ENCODE data around the gene POFUT1.
"Not testable (repeated sequence)": the region's sequence is repeated elsewhere in the genome, so short reads cannot be mapped to it uniquely, and the experiment has no call there.

POFUT1 gene

DNA sequence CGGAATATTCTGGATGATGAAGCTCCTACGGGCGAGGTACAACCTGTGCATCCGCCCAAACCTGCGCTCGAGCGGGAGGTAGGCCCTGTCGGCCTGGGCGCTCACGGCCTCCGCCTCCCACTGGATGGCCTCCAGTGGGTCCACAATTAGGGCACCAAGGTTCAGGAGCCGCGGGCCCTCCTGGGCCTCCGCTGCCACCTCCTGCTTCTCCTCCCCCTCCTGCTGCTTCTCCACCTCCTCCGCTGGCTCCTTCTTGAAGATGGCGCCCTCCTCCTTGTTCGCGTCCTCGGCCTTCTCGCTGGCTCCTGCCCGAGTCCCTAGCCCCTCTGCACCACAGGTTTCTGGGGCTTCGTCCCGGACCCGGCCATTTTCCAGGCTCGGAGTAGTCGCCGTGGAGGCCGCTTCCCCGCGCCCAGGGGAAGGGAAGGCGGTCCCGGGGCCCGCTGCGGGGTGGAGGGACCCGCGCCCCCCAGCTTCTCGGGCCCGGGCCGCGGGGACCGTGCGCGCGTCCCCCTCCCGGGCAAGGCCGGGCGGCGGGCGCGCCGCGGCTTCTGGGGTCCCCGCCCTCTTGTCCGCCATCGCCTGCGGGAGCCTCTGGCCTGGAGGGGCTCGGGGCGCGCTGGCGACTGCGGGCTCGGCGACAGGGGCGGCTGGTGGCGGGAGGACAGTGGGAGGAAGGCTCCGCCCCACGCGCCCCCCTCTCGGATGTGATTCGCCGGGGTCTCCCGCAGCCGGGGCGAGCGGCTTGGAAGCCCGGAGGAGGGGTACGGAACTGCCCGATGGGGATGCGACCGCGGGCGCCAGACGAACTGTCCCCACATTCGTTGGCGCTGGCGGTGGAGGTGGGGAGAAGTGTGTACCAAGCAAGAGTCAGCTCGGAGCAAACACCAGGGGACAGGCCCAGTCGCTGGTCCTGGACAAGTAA lies 17.7 kb upstream of the POFUT1 start:
- peak in 1 of 2 donors; percentile 11 for DNase-seq

DNA sequence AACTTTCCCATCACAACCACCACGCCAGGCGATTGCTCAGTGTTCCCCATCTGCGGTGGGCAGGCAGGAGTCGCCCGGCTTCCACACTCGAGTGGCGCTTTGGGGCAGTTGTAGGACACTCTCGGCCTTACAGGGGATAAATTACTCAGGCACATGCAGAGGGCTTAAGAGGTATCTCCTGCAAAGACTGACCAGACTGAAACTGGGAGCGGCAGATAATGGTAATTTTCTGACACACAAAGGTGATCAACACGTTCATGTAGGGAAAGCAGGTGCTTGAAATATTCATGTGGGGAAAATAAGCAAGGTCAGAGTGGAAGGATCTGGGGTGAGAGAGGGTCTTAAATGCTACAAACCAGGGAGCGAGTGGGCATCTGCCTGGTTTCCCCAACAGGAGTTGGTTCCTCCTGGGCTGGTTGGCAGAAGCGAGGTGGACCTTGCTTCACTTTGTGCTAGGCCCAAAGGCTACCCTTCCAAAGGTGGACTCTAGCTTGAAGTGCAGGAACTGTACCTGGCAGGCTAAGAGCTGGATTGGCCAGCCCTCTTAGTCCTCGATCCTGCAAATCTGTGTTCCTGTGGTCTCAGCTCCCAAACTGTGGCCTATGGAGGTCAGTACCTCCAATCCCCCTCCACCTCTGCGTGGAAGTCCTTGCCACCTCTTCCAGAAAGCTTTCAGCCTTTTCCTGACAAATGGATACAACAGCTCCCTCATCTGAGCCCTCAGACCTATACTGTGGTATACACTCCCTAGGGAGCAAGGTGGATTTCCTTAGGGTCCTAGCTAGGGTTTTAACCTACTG lies 16.9 kb upstream of the POFUT1 start:
- DNase-seq, result no peak

DNA sequence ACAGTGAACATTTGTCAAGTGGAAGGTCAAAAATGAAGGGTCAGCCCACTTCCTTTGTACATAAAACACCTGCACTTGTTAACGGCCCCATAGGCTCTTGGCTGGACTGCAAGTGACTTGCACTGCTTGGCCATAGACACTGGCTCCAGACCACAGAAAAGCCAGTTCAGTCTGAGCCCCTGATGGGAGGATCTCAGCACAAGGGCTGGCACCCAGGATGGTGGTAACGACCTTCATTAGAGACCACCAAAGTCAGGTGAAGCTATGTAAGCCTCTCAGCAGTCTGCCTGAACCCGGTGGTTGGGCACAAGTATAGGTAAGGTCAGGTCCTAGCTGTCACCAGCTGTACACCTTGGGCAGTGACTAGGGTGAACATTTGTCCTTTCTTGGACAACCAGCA lies 16.3 kb upstream of the POFUT1 start:
- no peak for DNase-seq

DNA sequence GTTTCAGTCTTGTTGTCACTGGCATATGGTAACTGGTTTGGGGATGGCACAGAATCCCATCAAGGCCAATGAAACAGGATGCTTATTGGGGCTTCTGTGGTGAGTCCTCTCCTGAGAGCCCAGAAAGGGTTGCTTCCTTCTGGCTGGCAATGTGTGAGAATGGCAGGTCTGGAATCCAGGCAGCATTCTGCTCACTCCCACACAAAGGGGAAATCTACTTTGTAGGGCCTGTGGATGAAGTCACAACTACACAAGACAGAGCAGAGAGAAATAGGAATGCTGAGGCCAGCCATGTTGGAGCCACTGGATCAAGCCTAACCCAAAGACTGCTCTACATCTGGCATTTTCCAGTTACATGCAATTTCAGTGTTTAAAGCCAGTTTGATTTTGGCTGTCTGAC lies 15.8 kb upstream of the POFUT1 start:
- DNase-seq, result no peak

DNA sequence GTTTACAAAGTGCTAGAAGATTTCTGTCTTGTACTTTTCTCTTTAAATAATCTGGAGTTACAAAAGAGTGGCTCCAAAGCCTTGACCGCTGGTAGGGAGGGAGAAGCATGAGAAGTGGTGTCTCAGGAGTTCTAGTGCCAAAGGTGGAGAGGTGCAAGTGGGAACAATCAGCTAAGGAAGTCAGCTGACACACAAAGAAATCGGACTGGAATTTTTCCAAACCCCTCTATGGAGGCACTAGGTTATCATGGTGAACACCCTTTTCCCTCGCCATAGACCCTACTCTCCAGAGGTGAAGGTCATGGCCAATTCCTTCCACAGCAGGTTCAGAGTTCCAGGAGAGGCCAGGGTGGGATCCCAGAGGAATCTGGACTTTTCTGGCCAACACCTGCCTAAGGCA lies 15.0 kb upstream of the POFUT1 start:
- no peak for DNase-seq

DNA sequence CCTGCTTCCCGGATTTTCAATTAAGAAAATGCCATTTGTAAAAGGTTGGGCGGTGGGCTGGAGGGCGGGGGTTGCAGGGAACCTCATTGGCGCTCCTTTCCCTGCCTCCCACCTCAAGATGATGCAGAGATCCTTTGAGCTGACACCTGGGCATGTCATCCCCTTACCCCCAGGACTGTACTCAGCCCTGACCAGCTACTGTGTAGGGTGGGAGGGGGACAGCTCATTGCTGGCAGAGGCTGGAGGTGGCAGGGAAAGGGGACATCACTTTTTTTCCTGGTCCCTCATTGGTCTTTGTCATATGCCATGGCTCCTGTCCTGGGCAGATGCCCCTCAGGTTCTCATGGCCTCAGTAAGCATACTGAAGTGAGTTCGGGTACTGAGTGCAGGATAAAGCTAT lies 14.3 kb upstream of the POFUT1 start:
- DNase-seq, result not testable (repeated sequence)

DNA sequence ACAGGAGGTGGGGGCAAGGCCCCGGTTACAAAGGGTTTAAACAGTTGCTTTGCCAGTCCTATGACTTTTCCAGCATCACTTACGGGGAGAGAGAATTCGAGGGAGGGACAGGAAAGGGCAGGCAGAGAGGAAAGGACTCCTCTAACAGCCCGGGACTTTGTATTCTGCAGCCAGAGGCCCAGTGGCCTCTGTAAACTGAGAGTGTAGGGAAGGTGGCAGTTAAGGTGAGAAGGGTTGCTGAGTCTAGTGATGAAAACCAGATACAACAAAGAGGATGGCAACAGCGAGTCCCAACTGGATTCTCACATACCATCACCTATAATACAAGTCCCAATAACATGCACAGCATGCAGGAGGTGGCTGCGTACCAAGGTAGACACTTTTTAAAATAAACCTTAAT lies 13.7 kb upstream of the POFUT1 start:
- no peak for DNase-seq

DNA sequence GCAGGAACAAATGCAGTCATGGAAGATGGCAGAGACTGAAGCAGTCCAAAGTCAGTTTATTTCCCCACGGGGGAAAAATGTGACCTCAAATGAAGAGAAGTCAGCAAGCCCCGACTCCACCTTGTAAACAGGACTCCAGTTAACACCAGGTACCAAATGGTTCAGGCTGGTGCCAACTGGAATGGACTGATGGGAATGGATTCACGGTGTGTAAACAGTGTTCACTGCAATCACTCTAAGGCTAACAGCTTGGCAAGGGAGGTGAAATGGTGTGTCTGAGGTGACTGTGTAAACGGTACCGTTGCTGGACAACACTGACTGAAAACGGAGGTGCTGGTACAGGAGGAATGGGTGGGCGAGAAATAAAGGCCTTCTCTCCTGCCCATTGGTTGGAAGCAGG lies 12.1 kb upstream of the POFUT1 start:
- DNase-seq, result no peak

DNA sequence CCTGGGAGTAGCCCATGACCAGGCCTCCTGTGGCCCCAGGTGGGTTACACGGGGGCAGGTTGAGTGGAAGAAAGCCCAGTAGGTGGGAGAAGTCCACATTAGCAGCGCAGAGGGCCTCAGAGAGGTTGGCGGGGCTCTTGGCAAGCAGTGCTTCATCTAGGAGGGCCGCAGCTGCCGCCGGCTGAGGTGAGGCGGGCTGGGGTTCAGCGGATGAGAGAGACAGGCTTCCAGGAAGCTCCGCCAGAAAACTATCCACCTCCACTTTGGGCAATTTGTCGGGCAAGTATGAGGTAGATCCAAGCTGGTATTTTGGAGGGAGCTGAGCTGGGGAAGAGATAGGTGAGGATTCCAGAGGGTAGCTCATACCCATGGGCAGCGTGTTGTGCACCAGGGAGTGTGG lies 11.1 kb upstream of the POFUT1 start:
- DNase-seq, result not testable (repeated sequence)

DNA sequence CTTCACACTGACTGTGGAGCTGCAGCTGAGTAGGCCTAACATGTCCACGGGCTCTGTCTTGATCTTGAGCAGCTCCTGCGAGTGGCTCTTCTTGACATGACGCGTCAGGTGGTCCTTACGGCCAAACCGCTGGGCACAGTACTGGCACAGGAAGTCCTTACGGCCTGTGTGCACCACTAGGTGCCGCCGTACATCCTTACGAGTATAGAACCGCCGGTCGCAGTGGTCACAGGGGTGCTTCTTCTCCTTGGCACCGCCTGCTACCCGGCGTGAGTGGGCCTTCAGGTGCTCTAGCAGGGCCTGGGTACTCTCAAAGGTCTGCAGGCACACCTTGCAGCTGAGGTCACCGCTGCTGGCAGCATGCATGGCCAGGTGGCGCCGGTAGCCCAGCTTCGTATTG lies 10.5 kb upstream of the POFUT1 start:
- not testable (repeated sequence) for DNase-seq

DNA sequence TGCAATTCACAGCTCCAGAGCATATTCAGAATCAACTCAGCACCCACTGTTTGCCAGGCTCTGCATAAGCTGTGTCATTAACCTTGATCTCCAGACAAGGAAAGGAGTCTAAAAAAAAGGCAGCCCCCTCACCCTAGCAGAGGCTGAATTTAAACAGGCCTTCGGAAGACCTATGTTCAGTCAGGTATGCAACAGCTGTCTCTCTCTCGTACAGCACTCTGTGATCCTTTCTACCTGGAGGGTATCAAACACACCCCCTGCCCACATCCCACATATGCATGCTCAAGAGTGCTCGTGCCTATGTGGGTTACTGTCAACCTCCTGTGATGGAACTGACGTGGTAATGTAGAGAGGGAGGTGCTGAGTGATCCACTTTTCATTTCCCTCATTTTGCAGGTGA lies 8.7 kb upstream of the POFUT1 start:
- no peak for DNase-seq

DNA sequence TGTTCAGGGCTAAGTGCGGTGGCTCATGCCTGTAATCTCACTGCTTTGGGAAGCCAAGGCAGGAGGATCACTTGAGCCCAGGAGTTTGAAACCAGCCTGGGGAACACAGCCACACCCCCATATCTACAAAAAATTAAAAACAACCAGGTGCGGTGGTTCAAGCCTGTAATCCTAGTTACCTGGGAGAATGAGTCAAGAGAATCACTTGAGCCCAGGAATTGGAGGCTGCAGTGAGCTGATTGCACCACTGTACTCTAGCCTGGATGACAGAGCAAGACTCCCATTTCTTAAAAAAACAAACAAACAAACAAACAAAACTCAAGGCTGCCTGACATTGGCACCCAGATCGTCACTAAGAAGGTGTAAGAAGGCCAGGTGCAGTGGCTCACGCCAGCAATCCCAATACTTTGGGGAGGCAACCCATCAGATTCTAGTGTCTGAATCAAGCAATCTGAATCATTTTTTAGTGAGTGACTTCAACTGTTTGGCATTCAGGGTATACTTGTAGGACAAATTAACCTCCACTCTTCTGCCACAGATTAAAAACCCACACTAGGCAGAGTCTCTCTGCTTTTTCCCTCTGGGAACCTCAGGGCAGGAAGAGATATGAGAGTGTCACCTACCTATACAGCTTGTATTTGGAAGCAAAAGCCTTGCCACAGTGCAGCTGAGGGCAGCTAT lies 6.2 kb upstream of the POFUT1 start:
- DNase-seq, result no peak

DNA sequence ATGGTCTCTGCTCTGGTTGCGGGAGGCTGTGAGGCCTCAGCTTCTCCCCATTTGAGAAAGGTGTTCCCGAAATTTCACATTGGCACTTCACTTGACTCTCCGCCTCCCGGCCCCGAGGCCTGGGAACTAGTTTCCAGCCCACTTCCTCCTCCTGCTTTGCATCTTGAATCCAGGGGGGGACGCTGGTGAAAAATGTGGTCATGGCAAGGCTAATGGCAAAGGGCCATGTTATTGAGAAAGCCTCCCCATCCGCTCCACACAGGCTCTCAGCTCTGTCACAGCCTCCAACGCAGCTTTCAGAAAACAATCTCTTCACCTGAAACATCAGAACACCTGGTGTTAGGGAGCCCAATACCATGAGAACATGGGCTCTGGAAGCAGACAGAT lies 5.7 kb upstream of the POFUT1 start:
- no peak for DNase-seq

DNA sequence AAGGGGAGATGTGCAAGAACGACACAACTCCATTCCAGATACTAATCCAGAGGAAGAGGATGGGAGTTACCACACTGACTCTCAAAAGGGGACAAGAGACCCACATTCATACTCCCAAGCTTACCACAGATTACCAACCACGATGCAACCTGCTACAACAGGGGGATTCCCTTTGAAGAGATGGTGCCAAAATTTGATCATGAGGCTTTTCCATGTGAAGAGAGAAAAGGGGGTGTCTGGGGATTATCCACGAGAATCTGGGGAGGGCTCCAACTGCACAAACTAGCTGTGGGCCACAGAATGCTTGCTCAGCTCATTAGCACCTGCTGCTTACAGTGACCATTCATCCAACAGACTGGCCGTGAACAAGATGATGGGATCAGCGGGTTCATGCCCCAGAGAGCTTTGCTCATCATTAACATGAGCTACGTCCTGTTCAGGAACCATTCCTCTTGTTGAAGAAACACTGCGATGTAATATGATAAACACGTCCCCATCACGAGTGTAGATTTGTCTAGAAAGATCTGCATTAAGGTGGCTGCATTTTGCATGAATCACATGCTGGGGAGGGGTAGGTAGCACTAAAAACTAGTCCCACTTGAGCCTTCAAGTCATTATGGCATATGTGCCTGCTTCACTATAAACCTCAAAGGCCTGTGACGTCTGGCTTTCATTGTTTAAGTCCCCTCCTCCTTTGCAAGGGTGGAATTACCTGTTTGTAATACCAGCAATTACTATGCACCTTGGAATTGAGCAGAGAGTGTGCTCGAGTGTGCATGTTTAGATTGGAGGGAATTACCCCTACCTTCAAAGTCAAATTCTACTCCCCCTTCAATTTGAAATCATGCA lies 4.1 kb upstream of the POFUT1 start:
- DNase-seq, result no peak

DNA sequence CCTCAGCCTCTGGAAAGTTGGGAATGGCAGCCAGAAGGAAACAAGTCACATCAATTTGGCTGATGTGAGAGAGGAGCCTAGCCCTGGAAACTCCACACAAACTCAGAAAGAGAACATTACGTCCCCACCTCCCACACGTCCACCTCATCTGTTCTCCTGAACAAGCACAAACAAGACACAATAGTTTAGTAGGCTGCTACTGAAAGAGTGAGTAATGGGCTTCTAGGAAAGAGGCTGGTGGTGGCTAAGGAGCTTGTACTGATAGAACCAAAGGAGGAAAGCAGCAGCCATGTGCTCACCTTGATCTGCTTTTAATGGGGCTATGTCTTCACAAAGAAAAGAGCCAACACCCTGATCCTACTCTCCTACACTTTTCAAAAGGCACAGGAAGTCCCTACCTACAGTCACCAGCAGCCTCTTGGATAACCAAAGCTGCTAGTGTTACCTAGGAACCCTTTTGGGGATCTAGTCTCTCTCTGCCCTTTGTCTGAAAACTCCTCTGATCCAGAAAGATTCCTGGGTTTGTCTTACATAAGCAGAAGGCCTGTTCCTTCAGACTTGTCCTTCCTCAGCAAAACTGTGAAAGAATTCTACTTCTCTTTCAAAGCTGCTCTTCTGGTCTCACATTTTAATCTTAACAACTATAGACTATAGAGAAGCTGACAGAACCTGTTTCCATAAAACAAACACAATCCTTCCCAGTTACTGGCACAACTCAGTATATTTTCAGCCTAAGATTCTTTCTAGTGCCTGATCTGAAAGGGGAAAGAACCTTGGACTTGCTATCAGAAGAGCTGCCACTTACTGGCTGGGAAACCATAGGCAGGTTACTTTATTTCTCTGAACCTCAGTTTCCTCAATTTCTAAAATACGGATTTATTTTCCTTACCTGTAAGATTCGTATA lies 3.2 kb upstream of the POFUT1 start:
- peak in 1 of 2 donors; percentile 8 for DNase-seq

DNA sequence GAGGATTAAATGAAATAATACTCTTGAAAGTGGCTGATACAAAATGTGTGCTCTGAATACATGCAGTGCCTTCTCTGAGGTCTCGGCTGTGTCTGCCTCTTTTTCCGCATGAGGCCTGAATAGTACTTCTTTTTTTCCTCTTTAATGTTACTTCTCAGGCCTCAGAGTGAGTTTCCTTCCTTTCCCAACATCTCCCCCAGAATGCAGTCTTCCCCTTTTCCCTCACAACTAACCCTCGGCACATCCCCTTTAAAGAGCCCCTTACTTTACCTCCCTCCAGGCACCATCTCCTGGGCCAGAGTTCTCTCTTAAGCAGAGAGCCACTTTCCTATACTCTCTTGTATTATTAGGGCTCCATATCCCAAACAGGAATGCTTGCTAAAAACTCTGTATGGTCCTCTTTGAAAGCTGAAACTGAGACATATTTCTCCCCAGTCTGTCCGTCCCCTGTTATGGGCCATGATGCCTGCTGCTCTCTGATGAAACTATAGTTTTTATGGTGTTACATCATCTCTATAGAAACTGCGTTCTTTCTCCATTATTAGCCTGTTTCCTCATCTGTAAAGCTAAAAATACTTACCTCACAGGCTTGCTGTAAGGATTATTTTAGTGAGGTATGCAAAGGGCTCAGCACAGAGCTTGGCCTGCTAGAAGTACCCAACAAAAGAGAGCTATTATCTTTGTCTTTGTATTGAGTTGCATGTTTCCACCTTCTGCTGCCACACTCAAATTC lies 2.4 kb upstream of the POFUT1 start:
- no peak for DNase-seq

DNA sequence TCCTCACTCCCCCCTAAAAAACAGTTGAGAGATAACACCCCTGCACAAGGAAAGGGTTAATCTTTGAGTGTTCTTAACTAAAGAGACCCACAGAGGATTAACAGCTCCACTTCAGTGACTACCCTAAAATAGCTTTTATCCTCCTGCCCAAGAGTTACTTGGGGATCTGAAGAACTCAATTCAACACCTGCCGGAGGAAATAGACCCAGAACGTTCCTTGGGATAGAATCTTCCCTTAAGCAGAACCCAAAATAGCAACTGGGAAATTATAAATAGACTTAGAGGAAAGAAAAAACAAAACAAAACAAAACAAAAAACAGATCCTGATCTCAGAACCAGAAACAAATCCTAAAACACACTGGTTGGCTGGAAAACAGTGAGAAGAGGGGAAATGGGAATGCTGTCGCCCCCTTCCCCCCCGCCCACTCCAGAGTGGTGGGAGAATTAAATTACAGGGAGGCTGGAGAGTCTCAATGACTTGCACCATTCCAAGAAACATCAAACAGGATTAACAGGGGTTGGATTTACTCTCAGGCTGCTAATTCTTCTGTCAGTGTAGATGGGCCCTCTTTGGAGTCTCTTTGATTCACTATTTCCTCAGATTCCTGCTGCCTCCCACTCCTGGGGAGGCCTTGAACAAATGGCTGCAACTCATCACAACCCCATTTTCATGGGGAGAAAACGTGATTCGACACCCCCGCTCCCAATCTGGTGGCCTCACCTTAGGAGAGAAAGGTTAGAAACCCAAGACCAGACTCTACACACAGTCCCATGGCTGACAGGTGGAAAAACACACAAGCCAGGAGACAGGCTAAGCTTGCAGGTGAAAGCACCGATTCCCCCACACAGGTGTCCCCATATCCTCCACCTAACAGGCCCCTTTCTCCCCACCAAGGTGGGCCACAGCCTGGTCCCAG lies 1.6 kb upstream of the POFUT1 start:
- no peak for DNase-seq

DNA sequence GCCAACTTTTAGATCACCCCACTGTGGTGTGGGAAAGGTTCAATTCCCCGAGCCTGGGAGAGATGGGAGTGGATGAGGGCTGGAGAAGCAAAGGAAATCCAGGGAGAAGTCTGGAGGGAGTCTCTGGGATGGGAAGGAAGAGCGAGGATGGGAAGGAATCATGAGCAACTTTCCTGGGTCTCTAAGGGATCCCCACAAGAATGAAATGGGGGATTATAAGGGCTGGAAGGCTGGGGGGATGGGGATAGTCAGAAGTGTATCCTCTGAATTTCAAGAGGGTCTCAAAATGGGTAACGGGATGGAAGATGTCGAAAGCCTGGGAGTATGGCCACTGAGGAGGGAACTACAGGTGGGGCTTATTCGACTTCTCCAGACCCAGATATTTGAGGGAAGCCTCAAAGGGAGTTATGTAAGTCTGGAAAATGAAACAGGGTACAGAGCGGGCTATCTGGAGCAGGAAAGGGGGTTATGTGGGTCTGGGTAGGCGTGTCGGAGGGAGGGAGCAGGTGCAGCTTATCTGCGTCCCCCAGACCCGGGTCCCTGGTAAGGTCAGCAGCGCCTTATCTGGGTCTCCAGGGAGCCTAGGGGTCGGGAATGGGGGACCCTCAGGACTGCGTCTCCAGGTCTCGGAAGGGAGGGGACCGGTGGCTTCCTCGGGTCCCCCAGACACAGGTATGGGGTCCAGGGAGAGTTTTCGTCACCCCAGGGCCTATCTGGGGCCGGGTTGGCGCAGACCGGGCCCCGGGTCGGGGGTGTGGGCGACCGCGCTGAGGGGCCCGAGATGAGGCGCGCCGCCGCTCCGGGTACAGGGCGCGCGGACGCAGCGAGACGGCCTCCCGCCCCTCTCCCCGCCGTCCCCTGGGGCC lies 687 bp upstream of the POFUT1 start:
- no peak for DNase-seq
